ENCODE measurements around the gene TRABD2B. TPM values are rescaled to one million over a fixed set of nuclear protein-coding genes. Genes with fewer than 3 reads are reported as not detected.
"Not testable (repeated sequence)": the region's sequence is repeated elsewhere in the genome, so short reads cannot be mapped to it uniquely, and the experiment has no call there.

TRABD2B gene
- total RNA-seq, 2 donors from 2014 or later = 0.70 to 1.0 TPM

GRCh38 chr1:47976728-47977127 is 20.5 kb downstream of the TRABD2B start:
- intact Hi-C loops (cut with DNase I, micrococcal nuclease) = no loop called here
- DNase-seq = no peak
- no peak for ATAC-seq

DNA sequence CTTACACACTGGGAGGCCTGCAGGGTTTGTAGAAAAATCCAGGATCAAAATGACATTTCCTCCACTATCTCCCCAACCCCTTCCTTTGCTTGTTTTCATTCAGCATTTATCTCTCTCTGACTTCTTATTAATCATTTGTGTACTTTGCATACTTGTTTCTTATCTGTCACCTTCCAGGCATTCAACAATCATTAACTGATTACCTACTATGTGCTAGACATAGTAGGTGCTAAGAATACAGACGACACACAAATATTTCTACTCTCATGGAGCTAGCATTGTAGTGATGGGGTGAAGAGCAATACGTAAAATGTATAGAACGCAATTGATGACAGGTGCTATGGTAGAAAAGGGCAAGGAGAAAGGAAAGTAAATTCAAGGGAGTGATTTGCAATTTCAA is 20.9 kb downstream of the TRABD2B start:
- ATAC-seq (no peak), DNase-seq (no peak)
- intact Hi-C loops (cut with DNase I, micrococcal nuclease) = no loop called here

DNA sequence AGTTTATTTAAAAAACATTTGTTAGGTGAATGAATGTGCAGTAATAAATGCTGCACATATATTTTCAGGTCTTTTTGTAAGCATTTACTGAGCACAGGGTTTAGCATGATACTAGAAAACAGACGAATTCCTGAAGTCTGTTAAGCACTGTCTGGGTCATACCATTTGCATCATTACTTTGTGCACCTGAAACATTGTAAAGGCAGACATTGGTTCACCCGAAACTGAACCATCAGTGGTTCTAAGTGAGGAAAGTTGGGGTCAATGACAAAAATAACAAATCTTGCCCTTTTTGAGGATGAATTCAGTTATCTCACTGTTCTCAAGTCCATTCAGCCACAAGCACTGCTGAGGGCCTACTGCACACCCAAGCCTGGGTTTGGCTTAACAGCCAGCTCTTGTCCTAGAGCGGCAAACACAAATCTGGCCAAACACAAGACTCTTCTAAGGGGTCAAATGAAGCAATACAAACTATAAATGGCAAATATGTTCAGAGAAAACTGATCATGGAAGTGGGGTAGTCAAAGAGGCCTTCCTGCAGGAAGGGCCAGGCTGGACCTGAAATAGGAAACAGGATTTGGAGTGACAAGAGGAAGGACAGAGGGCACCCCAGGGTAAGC is 21.8 kb downstream of the TRABD2B start:
- intact Hi-C loops (cut with DNase I, micrococcal nuclease) = no loop called here
- ATAC-seq (no peak), DNase-seq (no peak)

GRCh38 chr1:47972864-47973432 is 24.2 kb downstream of the TRABD2B start:
- intact Hi-C loops (cut with DNase I, micrococcal nuclease) = no loop called here
- ATAC-seq = no peak
- no peak for DNase-seq

DNA sequence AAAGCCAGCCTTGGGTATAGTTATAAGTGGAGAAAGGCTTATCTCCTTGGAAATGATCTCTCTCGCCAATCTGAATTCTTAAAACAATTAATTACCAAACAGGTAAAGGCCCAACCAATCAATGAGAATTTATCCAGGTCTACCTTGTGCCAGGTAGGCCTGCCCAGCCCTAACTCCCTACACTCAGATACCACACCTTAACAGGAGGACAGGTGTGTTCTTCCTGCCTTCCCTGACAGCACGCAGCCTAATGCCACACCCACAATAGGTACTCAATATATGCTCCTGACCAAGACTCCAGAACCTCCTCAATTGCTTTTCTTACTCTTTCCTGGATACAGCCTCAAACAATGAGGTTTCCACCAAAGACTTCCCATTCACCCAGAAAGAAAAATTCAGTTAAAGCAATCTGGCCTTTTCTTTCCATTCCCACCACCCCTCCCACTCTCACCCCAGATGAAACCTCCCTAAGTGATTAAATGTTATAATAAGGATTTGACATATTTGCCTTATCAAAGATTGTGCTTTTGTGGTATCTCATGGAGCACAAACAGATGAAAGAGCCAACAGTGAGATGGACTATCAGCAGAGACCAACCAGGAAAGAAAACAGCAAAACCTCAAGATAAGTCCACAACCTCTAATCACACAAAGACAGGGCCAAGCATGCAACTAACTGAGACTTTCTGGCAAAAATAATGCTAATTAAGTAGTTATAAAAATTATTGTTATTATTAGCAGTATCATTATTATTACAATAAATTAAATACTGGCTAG is 25.6 kb downstream of the TRABD2B start:
- DNase-seq = no peak
- peak; percentile 90 for ATAC-seq
- intact Hi-C loops (cut with DNase I, micrococcal nuclease) = no loop called here

- intact Hi-C loops (cut with DNase I, micrococcal nuclease) = no loop called here
- DNase-seq (no peak), ATAC-seq (no peak)
These were observed 26.3 kb downstream of the TRABD2B start for GRCh38 chr1:47970882-47971281.

DNA sequence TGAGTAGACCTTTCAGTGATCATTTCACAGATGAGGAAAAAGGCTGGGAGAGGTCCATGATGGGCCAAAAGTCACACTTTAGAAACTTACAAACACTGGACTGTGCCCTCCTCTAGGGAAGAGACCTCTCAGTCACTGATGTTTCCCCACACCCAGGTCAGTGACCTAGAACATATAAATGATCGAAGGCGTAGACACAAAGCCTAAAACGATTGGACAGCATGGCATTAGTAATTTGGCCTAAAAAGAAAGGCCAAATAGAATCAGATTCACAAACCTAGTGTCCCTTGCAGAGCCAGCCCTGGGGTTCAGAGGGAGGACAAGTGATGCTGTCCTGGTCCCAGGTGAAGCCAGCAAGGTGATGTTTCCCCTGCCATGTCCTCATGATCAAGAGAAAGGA is 27.7 kb downstream of the TRABD2B start:
- DNase-seq (no peak), ATAC-seq (no peak)
- intact Hi-C loops (cut with DNase I, micrococcal nuclease) = no loop called here

DNA sequence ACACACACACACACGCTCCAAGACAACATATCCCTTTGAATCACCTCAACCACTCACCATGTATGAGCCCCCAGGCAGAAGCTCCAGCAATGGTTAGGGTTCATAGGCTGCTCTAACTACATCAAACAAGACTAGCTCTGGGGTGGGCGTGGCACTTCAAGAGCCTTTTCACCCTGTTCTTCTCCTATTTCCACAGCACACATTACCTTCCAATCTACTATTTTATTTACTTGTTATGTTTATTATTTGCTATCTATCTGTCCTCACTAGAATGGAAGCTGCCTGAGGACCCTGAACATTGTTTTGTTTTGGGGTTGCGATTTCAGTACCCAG is 28.7 kb downstream of the TRABD2B start:
- no peak for ATAC-seq
- DNase-seq = no peak
- intact Hi-C loops (cut with DNase I, micrococcal nuclease) = no loop called here

GRCh38 chr1:47967864-47968555 is 29.2 kb downstream of the TRABD2B start:
- ATAC-seq (no peak), DNase-seq (no peak)
- intact Hi-C loops (cut with DNase I, micrococcal nuclease) = no loop called here

DNA sequence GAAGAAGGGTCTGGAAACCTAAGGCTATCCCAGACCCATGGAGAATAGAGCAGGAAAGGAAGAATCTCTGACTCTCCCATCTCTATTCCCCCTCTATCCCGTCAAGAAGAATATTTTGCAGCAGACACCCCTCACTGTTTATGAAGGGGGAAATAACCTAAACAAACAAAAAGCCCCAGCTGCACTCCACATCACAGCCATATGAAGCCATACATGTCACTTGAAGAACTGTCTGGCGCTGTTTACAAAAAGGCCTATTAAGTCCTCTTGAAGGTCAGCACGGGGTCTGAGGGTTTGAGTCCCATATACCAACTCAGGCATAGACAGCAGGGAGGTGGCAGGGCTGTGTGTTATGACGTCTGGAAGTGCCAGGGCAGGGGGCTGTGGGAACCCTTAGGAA is 31.4 kb downstream of the TRABD2B start:
- intact Hi-C loops (cut with DNase I, micrococcal nuclease) = no loop called here
- DNase-seq (no peak), ATAC-seq (no peak)

GRCh38 chr1:47964636-47965035 is 32.5 kb downstream of the TRABD2B start:
- ATAC-seq = no peak

GRCh38 chr1:47963568-47964358 is 33.4 kb downstream of the TRABD2B start:
- ATAC-seq (no peak), DNase-seq (peak in 1 of 2 donors; percentile 32)
- intact Hi-C loops (cut with DNase I, micrococcal nuclease) = no loop called here

More at GRCh38 chr1:47964636-47965035, 32.5 kb downstream of the TRABD2B start:
- no peak for DNase-seq
- intact Hi-C loops (cut with DNase I, micrococcal nuclease) = no loop called here

DNA sequence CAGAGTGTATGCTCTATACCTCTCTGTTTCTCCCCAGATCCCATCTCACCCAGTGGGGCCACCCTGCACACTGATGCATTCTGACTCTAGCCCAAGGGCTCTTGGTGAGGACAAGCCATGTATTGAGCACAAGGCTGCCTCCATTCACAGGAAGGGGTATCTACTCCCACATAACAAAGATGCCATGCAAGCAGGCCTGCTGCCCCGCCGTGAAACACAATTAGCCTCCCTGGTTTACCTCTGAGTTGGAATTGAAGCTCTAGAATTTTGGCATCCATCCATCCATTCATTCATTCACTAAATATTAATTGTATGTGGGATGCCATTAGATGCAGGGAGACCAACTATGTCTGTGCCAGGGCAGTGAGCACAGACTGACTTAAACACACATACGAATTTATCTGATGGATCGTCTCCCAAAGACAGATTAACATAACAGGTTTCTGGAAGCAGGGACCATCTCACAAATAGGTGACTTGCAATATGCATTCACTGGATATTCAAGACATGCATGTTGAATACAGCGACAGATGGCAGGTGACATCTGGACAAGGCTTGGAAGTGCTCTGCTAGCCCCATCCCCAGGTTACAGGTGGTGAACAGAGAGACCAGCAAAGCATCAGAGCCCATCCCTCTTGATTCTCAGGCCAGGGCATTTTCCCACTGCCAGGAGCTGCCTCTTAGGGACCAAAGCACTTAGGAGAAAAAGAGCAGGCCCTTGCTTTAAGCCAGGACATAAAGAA is 34.3 kb downstream of the TRABD2B start:
- ATAC-seq (no peak), DNase-seq (no peak)

DNA sequence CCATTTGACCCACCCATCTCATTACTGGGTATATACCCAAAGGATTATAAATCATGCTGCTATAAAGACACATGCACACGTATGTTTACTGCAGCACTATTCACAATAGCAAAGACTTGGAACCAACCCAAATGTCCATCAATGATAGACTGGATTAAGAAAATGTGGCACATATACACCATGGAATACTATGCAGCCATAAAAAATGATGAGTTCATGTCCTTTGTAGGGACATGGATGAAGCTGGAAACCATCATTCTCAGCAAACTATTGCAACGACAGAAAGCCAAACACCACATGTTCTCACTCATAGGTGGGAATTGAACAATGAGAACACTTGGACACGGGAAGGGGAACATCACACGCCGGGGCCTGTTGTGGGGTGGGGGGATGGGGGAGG is 35.4 kb downstream of the TRABD2B start:
- ATAC-seq; intact Hi-C loops (cut with DNase I, micrococcal nuclease); DNase-seq: not testable (repeated sequence)

More for the DNA sequence above, 34.3 kb downstream of the TRABD2B start:
- intact Hi-C loops (cut with DNase I, micrococcal nuclease) = no loop called here

GRCh38 chr1:47956491-47956890 is 40.7 kb downstream of the TRABD2B start:
- DNase-seq; intact Hi-C loops (cut with DNase I, micrococcal nuclease): not testable (repeated sequence)

DNA sequence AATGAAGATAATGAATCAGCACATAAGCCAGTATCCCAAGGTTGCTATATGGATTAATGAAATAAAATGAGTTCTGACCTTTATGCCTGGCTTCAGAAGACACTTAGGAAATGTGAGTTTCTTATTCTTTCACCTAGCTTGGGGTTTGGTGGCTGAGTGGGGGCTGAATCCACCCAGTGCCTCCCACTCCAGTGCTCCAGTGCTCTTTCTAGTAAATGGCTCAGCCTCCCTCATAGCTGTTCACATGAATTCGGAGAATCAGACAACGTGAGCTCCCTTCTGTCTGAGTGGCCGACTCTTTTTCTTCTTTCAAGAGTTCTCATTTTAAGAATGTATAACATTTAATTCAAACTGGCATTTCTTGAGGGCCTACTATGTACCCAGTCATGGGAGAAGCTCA is 43.5 kb downstream of the TRABD2B start:
- intact Hi-C loops (cut with DNase I, micrococcal nuclease) = no loop called here
- no peak for DNase-seq
- ATAC-seq = no peak

More at GRCh38 chr1:47956491-47956890, 40.7 kb downstream of the TRABD2B start:
- not testable (repeated sequence) for ATAC-seq

- no peak for DNase-seq
- ATAC-seq = no peak
- intact Hi-C loops (cut with DNase I, micrococcal nuclease) = no loop called here
These were observed 45.5 kb downstream of the TRABD2B start for GRCh38 chr1:47951545-47952235.

DNA sequence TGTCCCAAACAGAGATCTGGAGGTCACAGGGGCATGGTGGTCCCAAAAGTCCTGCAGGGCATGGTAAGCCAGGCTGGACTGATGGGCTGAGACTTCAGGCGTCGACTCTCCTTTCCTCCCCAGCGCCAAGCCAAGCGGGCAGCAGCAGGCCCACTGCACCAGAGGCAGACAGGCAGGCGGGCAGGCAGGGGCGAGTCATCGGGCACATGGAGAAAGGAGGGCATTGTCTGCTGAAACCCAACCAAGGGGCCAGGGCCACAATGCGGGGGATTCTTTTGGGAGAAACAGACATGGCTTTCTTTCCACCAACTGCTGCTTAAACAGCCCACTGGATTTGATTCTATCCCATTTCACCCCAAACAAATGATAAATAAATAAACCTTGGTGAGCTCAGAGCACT is 46.2 kb downstream of the TRABD2B start:
- DNase-seq = no peak
- no peak for ATAC-seq
- intact Hi-C loops (cut with DNase I, micrococcal nuclease) = no loop called here

Data from left colon (tissue), 2 donors.